Measurements from ENCODE around the gene METTL17.

DNA sequence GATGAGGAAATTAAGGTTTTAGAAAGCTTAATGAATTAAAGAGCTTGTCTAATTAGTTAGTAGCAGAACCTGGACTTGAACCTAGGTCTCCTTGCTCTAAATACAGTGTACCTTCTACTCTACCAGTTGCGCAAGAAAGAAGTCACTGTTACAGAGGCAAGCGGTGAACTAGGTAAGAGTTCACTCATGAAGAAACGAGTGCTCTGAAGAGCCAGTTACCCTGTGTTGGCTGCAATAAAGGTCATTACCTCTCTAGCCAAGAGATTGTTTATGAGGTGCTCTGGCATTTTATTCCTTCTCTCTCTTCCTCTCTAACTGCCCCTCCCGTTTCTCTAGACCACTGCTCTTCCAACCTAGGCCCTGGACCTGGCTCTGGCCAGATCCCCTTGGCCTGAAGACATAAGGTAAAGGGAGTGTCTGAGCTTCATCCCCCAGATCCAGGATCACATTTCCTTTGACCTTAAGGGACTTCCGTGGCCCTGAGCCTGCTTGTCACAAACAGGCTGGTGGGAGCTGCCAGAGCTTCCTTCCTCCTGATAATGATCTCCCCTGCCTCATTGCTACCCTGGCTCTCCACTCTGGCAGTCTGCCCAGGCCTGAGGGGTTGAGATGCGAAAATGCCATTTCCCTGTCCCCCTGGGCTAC lies 54.3 kb downstream of the METTL17 start:
- no peak for TF ChIP-seq POLR2AphosphoS5 (IDR thresholded peaks at IDR 0.05; ENCODE audit: low read depth, low read length)
- no peak for TF ChIP-seq SIN3A (IDR thresholded peaks at IDR 0.05; ENCODE audit: borderline replicate concordance, insufficient read depth, low read depth, low read length)
- TF ChIP-seq, protein P1, sequence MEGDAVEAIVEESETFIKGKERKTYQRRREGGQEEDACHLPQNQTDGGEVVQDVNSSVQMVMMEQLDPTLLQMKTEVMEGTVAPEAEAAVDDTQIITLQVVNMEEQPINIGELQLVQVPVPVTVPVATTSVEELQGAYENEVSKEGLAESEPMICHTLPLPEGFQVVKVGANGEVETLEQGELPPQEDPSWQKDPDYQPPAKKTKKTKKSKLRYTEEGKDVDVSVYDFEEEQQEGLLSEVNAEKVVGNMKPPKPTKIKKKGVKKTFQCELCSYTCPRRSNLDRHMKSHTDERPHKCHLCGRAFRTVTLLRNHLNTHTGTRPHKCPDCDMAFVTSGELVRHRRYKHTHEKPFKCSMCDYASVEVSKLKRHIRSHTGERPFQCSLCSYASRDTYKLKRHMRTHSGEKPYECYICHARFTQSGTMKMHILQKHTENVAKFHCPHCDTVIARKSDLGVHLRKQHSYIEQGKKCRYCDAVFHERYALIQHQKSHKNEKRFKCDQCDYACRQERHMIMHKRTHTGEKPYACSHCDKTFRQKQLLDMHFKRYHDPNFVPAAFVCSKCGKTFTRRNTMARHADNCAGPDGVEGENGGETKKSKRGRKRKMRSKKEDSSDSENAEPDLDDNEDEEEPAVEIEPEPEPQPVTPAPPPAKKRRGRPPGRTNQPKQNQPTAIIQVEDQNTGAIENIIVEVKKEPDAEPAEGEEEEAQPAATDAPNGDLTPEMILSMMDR (IDR thresholded peaks at IDR 0.05), result no peak

Data from Panc1 (cell line).